GM21381 (cell line): Measurements from ENCODE around the gene HOXB7.

ENCODE experiments used
- ATAC-seq: cut with Tn5 transposase; IDR thresholded peaks from one replicate; pipeline ENCODE4 v1.9.1; 2021; ENCODE audit warnings: mild to moderate bottlenecking, moderate library complexity; ENCODE audit not compliant: unreplicated experiment

Gene HOXB7

DNA sequence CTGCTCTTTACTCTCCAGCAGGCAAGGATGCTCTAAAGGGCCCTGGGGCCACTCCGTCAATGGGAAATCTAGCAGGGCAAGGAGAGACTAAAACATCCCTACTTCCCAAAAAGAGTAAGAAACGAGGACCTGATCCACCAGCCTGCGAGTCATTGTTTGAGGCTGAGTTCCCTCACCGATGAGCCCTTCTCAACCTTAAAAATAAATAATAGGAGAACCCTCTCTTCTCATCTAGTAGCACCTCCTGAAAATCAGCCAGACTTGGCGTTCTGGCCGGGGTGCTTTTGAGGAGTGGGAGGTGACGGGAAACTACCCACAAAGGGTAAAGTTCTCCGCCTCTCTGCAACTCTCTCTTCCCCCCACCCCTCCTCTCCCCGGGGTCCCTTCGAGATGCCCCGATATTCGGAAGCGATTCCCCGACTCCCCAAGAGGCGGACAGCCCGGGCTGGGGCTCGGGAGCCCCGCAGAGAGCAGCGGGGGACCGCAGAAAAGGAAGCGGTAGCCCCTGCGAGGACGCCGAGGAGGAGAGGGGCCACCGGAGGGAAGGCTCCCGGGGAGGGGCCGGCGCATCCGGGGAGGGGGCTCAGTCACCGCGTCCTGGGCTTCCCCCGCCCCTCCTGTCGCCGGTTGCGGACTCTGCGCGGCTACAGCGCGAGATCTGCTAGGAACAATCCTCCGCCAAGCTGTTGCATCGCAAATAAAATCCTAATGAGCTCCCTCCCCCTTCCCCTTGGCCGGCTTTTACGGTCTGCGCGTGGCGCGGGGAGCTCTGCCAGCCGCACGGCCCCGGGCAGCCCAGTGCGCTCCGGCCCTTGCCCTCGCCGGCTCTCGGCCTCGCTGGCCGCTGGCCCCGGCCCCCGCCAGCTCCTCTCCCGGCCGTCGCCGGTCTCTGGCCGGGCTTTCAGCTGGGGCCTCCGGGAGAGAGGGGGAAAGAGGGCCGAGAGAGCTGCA is 14.0 kb upstream of the HOXB7 start:
- no peak for ATAC-seq

DNA sequence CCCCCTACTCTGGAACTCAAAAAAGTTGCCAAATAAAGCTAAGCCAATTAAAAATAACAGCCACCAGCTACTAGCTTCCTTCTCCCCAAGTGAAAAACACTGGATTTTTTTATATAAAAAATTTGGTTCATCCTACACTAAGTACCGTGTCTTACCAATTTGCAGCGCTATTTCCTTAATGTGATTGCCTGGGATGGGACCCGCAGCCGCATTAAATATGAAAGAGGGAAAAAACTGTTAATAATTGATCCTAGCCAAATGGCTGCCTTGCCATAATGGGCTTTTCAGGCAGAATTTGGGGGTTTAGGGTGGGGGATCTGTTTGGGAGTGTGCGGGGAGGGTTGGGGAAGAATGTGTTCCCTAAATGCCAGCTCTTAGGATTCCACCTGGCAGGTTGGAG is 13.3 kb upstream of the HOXB7 start:
- ATAC-seq = no peak

DNA sequence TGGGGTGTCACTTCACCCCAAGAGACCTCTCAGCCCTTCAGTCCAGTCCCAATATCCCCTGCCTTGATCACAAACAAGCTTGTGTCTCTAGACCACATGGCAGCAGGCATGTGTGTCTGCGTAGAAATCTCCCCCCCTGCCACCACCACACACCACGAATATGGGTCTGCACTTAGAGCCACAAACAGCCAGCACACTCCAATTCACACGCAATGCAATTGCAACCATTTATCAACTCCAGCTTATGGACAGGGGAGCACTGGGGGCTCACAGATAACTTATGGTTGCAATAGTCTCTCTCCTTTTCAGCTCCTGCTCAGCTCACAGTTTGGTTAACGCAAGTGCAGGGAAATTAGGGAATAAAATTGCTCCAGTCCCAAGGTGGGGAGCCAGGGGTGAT is 12.8 kb upstream of the HOXB7 start:
- no peak for ATAC-seq

DNA sequence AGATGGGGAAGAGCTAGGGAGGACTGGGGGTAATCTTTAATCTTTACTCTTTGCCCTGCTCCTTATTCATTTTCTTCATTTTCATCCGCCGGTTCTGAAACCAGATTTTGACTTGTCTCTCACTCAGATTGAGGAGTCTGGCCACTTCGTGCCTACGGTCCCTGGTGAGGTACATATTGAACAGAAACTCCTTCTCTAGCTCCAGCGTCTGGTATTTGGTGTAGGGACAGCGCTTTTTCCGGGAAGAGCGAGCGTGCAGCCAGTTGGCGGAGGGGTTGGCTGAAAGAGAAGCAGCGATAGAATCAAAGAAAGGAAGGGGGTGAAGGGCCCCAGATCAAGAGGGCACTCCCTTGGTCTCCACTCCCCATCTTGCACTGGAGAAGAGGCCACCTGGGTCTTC is 12.0 kb upstream of the HOXB7 start:
- no peak for ATAC-seq

DNA sequence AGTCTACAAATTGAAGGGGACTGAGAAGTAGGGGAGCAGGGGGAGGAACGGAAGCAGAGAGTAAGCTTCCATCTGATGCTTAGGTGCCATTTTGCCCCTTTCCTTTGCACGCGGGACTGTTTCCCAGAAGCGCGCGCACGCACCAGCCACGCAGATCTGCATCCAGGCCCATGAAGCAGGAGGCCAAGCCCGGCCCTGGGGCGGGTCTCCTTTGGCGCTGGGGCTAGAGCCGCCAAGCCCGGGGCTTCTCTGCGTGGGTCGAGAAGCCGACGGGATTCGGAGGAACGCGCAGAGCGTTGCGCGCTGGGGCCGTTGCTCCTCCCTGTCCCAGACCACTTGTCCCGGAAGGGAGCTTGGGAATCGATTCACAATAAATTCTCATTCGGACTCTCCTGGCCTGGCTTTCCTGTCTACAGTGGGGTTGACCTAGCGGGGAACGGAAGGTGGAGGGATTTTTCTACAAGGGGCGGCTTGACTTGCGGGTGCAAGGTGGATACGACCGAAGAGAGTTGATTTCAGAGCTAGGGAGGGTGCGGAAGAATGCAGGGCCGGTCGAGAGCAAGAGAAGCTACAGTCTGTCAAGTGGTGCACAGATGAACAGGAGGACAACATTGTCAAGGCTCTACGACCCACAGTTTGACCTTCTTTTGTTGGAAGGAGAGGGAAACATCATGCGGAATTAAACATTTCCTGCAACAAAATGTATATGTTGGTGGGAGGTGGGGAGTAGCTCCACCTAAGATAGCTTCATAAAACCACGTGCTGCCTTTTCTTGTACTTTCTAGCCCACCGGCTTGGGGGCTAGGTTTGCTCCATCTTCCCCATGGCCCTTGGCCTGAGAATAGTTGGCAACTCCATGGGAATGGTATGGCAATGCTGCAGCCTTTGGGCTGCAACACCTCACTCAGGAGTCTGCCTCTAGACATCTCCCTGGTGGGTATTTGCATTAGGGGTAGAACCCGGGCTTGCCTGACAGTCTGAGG is 10.9 kb upstream of the HOXB7 start:
- no peak for ATAC-seq

DNA sequence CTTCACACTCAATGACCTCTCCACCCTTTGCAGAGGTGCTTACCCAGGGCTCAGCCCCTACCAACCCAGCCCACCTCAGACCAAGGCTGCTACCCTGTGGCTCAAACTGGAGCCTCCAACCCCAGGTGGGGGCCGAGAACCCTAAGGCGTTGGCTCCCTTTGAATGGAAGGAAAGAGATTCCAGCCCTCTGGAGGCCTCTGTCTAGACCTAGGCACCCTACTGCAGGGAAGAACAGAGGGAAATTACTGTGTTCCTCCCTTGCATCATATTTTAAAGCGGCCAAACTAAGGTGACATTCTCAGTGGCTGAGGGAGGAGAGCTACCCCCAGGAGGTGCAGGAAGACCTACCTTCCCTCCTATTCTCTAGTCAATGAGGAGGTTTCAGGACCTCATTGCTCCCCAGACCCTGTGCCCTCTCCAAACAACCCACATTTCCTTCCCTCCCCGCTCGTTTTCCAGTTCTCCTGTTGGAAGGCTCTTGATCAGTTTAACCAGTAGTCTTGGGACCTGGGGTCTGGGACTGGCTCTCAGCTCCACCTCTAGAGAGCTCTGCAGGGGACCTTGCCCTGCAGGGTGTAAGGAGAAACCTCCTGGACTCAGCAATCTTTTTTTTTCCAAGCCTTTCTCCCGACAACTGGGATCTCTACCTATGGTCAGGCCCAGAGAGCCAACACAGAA is 9.8 kb upstream of the HOXB7 start:
- no peak for ATAC-seq

DNA sequence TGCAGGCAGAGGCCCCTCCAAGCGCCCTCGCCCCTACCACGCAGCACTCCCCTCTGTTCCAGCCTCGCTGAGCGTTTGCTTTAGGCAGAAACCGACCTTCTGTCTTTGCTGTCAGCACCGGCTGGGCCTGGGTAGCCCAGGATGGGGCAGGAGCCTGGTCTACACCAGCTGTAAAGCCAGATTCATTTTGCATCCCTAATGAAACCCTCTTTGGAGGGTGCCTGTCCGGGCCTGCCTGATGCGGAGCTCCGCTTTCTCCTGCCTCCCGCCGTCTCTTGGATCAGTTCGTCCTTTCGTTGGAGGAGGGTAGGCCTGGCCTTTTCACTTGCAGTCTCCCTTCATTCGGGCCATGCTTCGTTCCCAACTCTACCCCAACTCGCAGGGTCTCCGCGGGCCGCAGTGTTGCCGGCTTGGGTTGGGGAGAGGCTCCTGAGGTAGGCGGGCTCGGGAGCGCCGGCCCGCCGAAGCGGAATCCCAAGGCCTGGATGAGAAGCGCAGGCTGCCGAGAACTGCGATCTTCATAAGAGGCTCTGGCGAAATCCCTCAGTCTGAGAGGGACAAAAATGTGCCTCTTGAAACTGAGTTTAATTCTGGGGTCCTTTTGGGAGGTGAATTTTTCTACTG is 9.1 kb upstream of the HOXB7 start:
- no peak for ATAC-seq

DNA sequence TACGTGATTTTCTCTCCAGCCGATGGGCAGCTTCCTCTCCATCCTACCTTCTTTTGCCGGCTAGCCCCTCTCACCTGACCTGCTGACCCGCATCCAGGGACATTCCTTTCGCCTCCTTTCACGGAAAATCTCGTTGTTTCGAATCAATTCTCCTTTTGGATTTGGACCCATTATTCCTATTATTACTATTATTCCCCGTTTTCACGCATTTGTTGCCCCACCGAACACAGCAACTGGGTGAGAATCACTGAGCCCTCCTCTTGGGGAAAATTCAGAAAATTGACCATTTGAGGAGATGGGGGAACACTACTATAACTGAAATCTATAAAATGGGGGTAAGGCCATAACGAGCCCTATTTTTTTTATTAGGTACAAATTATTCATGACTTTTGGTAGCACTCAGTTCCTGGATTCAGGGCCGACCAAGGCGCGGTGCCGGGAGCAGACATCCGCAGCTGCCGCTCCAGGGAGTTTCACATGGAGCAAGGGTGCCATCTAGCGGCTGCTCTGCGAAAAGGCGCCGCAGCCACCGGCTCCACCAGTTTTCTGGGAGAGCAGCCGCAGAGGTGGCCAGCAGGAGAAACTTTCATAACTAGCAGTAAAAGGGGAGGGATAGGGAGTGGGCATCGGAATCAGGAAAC is 7.6 kb upstream of the HOXB7 start:
- ATAC-seq = no peak

DNA sequence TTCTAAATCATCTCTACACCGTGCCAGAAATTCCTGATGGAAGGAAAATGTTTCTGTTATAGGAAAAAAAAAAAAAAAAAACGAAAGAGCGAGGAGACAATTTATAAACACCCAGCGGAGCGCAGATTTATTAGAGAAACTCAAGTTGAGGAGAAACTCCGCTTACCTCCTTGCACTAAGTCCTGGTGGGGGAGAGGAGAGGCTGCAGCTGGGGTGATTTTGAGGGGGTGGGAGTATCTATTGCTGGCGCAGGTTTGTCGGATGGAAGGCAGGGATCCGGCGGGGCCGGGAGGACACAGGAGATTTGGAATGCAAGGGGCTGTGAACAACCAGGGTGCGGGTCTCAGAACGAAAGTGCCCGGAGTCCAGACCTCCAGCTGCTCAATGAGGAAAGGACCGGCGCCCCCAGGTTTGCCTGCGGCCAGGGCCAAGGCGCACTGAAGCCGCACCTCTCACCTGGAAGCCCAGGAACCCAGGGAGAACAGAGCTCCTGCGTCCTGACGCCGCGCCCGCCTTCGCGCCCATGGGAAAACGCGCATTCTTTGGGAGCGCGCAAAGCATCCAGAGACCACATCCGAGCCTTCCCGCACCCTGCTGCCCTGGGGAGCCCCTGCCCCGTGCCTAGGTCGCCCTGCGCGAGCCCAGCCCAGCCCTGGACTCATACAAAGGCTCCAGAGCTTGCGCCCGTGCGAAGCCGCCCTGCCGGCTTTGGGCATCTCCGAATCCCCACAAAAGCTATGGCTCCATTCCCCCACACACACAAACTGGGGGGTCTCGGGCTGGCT is 6.8 kb upstream of the HOXB7 start:
- no peak for ATAC-seq

DNA sequence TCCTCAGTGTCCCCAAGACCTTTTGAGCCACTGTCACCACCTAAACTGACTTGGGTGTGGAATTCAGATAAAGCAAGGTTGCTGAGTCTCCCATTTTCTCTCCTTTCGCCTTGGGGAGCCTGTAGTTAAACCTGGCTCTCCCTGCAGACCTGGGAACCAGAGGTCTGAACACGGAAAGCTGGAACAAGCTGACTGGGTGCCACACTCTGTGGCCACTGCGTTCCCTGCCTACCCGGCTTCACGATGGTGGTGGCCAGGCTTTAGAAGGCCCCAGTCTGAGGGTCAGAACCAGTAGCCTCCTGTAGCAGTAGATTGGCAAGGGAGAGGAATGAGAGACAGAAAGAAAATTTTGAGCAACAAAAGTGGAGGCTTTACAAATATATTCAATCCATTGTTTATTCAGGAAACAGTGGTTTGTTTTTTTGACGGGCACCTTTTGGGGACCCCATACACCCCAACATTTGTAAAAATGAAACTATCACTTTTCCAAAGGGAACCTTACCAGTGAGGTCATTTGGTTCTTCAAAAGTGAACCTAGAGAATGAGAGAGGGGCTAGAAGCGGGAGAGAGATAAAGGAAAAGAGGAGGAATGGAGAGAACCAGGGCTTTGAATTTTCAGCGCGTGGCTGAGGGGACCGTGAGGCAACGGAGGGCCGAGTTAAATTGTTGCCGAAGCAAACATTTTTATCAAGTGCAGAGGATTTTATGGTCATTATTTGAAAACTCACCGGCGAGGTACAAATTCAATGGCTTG is 6.1 kb upstream of the HOXB7 start:
- no peak for ATAC-seq

DNA sequence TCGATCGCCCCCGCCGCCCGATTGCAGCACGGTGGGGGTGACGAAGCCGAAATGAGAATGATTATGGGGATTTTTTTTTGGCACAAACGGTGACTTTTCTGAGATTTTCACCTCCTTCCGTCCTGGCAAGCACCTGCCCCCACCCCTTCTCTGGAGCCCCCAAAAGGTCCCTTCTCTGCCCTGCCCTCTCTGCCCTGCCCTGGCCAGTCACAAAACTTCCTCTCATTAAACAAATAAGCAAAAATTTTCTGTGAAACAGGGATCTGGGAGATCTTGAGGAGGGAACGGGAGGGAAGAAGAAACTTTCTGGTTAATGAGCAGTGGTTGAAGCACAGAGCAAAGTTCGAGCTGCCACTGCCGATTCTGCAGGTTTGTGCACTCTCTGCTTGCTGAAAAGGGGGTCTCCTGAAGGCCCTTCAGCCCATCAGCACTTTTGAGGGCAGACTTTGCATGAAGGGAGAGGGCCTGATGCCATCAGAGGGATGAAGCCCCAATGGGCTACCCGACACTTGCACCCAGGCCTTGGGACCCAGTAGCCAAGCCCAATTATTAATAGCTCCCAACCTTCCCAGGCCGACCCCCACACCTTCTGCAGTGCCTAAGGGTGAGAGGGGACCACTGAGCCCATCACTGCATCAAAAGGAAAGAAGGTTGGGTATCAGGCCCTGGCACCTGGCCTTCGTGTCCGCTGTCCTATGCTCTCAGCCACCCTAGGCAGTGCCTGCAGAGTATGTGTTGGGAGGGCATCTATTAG is 5.3 kb upstream of the HOXB7 start:
- ATAC-seq = no peak

DNA sequence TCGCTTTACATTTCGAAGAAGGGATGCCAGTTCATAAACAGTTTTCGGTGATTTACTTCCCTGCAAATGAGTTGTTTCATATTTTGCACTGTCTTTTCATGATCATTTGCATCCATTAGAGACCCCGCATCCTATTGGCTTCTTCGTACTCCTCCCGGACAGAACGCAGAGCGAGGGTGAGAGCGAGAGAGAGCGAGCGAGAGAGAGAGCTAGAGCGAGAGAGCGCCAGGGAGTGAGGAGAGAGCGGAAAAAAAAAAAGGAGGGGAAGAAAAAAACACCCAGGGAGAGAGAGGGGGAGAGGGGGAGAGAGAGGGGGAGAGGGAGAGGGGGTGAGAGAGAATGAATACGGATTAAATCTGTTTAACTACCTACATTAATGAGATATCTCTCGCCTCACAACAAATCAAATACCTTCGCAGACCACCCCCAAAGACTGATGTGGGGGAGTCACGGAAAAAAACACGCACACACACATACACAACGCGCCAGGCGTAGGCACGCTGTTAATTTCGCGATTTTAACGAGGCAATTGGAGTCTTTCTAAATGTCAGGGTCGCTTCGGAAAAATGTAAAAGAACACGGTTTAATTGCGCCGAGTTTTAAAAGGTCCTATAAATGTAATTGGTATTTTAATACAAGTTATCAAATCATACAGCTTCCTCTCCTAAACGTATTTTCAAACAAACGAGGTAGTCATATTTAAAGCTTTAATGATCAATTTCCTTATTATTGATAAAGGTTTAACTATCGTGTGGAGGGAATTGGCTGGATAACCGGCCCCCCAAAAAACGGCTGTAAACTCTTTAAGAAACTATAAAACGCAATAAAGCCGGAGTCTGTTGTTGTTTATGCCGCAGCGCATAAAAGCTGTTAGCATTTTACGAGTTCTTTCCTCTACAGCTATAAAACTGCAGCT is 4.5 kb upstream of the HOXB7 start, which contains the start of gene HOXB8:
HOXB8 (minus strand) TSS at position 246 of the 916 bp plus-strand sequence. CDS start 588 bp downstream, outside the sequence.
- ATAC-seq = no peak

DNA sequence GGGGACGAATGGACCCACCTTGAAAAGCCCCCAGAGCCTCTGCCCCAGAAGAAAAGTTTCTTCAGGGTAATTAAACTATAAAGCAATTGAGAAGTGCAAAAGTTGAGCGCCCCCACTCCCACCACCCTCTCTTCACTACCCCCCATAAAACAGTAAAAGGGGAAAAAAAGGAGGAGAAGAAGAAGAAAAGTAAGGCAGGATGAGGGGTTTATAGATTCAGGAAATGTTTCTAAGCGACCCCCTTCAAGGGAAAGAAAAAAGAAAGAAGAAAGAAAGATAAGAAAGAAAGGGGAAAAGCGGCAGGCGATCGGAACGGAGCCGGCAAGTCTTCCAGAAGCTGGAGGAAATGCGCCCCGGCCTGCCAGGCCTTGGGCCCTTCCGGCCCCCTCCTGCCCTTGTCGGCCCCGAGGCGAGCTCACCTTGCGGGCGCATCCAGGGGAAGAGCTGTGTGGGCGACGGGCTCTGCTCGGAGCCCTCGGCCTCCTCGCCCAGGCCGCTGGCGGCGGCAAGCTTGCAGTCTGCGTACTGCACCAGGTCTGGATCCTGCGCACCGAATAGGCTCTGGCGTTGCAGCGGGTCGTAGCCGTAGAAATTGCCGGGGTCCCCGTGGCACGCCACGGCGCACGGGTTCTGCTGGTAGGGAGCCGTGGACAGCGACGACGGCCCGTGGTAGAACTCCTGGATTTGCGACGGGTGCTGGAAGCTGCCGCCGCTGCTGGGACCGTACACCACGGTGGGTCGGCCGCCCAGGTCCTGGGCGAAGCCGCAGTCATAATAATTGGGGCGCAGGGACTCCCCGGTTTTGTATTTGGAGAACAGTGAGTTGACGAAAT is 3.3 kb upstream of the HOXB7 start:
- ATAC-seq = no peak

DNA sequence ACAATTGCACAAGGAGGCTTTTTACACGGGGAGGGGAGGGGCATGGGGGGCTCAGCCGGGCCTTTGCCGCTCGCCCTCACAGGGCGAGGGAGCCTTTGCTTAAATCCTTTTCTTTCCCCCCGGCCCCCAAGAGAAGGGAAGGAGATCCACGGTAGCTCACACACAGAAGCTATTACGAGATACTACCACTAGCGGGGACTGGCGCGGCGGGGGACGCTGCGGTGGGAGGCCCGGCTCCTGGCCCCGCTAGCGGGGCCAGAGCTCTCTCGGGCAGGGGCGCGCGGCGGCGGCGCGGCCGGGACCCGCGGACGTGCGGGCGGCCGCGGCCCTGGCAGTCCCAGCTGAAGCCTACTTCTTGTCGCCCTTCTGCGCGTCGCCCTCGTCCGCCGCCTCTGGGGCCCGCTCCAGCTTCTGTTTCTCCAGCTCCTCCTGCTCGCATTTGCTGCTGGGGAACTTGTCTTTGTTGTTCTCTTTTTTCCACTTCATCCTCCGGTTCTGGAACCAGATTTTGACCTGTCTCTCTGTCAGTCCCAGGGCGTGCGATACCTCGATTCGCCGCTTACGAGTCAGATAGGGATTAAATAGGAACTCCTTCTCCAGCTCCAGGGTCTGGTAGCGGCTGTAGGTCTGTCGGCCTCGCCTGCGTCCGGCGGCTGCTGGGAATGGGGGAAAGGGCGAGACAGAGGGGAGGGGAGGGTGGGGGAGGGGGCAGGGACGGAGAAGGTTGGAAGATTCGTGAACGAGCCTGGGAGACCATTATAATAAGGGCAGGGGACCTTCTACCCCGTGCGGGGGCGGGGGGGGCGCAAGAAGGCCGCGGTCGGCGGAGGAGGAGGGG is 2.3 kb upstream of the HOXB7 start:
- ATAC-seq = no peak

DNA sequence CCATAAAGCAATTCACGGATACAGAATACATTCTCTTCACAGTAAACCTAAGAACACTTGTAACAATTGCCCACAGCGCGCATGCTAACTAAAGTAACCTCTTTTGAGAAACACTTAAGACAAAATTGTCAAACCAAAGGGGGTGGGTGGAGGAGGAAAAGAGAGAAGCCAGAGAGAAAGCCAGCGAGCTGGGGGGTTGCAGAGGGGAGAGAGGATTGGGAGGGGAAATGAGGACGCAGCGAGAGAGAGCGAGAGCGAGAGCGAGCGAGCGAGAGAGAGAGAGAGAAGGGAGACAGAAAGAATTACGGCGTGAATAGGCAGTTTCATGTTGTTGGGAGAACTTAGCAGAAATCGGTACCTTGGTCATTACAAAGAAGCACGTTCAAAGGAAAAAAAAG is 1.6 kb upstream of the HOXB7 start:
- ATAC-seq = no peak
